ENCODE data around the gene GFRA3.
"Not testable (repeated sequence)": the region's sequence is repeated elsewhere in the genome, so short reads cannot be mapped to it uniquely, and the experiment has no call there.

GFRA3 gene

GRCh38 chr5:138274189-138274853, at the start of gene GFRA3:
TSS of gene GFRA3 (minus strand) at chr5:138274621. CDS start at chr5:138274424, 197 bp downstream.
- peak; percentile 15 for DNase-seq (ENCODE audit: low read depth, low spot score)

DNA sequence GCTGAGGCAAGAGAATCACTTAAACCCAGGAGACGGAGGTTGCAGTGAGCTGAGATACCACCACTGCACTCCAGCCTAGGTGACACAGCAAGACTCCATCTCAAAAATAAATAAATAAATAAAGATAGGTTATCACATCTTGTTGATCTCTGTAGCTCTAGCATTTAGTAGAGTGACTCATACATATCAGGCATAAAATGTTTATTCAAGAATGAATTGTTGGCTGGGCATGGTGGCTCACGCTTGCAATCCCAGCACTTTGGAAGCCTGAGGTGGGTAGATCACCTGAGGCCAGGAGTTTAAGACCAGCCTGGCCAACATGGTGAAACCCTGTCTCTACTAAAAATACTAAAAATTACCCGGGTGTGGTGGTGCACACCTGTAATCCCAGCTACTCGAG, 43.8 kb upstream of the GFRA3 start:
- not testable (repeated sequence) for DNase-seq (ENCODE audit: low read depth, low spot score)

DNA sequence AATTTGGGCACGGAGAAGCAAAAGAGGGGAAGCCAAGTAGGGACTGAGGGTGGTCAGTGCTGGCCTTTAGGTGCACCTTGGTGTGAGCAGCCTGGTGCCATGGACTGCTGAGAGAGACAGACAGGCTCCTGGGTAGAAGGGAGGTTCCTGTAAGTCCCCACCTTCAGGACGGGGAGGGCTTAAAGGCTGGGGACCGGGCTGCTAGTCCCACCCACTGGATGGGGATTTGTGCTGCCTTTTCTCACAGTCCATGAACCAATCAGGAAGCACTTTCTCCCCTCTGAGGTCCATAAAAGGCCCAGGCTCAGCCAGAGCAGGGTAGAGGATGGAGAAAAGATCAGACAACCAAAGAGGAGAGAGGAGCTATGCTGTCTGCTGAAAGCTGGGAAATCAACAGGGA, 41.9 kb upstream of the GFRA3 start:
- no peak for DNase-seq (ENCODE audit: low read depth, low spot score)

DNA sequence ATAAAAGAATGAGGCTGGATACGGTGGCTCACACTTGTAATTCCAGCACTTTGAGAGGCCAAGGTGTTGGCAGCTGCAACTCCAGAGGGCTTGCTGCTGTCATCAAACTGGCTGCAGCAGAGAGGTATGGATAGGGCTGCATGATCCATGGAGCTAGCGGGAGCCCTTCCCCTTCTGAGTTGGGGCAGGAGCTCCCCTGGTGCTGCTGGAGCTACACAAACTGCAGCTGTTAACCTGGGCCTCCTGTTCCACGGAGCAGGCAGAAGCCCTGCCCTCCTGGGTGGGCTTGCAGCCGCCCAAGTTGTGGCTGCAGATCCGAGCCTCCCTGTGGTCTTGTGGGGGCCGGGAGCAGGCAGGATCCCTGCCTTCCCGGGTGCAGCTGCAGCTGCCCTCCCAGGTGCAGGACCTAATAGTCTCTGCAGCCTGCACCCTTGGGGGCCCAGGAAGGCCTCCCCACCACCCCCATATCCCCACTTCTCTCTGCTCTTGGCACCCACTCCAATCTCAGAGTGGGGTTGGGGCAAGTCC, 41.4 kb upstream of the GFRA3 start:
- DNase-seq (ENCODE audit: low read depth, low spot score): no peak

DNA sequence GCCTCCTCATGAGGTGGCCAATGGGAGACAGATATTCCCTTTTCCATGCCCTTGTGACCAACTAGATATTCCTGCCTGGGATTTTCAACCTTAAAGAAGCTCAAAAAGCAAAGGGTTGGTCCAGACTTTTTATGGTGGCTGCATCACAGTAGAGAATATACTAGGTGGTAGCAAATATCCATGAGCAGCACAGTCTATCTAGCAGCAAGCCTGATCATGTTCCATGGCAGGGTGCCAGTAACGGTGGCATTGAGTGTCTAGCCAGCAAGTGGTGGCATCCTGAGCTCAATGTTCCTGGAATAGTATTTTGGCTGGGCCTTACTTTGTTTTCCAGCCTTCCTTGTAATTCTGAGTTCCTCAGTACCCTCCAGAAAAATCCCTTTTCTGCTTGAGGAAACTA, 31.4 kb upstream of the GFRA3 start:
- DNase-seq (ENCODE audit: low read depth, low spot score): no peak

GRCh38 chr5:138303372-138303771, 29.0 kb upstream of the GFRA3 start:
- DNase-seq (ENCODE audit: low read depth, low spot score): peak; percentile 4

DNA sequence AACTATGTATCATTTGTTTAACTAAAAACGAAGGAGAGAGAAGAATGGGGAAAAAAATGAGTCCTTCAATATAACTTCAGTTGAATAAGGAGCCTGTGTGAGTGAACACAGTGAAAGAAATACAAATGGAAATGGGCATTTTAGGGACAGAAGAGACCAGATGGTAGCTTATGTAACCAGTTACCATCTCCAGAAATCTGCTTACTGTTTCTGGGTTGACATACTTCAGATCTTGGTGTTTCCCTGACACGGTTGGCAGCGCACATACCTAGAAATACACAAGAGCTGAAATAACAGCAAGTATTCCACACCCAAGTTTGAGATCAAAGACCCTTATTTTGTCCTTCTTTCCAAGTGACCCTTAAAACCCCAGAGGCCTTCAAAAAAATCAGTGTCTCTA, 14.9 kb upstream of the GFRA3 start:
- no peak for DNase-seq (ENCODE audit: low read depth, low spot score)

- DNase-seq (ENCODE audit: low read depth, low spot score): no peak
These were observed 12.8 kb upstream of the GFRA3 start for GRCh38 chr5:138287246-138287645.

DNA sequence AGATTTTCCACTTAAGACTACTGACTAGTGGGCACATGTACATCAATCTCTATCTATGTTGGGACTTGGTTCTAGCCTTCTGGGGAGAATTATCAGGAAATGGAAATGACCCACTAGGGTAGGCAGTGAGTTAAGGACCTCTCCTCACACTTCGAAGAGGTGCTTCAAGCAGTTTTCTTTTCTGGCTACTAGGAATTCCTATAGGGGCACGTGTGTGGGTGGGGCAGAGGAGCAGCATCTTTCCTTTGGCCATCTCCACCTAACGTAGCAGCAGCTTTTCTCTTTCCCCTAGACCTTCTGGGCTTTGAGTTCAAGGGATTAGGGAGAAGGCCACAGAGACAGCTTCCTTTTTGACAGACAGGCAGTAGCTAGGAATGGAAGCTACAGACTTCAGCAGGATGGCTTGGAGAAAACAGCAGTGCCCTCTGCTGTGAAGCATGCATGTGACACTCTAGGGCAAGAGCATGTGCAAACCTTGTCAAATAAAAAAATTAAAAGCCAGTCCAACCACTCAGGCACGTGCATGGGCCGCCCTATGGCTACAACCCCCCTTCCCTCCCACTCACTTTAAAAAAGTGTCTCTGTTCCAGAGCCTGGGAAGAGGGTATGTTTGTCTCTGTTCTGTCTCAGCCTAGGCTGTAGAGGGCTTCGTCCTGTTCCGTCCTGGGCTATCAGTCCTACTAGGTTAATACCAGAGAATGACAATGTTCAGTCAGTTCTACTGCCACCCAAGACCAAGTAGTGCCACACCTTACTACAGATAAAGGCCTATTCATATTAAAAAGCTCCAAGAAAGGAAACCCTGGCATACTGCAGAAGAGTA, 8.7 kb upstream of the GFRA3 start:
- DNase-seq (ENCODE audit: low read depth, low spot score): peak; percentile 73

GRCh38 chr5:138280915-138281314, 6.5 kb upstream of the GFRA3 start:
- no peak for DNase-seq (ENCODE audit: low read depth, low spot score)

GRCh38 chr5:138276402-138277054, 2.1 kb upstream of the GFRA3 start:
- no peak for DNase-seq (ENCODE audit: low read depth, low spot score)

DNA sequence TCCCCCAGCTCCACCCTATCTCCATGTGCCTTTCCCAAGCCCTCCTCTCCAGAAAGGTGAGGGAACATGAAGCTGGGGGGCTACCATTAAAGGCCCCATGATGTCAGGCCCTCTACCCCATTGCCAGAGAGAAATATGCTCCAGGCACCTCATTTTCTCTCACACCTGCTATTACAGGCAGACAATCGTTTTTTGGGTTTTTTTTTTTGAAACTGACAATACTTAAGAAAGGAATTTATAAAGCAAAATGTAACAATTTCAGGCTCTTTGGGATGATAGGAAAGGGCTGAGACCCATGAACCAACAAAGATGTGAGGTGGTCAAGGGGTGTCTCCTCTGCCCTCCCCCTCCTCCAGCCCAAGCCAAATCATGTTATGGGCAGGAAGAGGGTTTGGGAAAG, 1.5 kb upstream of the GFRA3 start:
- DNase-seq (ENCODE audit: low read depth, low spot score): no peak

DNA sequence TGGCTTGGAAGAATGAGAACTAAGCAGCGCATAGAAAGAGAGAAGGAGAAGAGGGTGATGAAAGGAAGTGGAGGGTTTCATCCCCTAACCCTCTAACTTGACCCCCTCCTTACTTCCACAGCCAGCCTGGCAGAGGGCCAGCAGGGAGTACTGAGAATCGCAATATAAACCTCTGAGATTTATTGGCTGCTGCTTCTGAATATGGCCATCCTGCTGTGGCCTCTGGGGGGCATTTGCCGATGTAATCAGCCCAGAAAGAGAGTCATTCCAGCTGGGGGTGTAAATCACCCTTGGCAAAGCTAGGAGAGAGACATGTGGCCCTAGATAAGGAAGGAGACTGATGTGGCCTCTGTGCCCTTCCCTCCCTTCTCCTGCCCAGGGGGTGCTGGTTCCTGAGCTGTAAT, 960 bp upstream of the GFRA3 start:
- DNase-seq (ENCODE audit: low read depth, low spot score): no peak

GRCh38 chr5:138273834-138274188, 610 bp downstream of the GFRA3 start:
- no peak for DNase-seq (ENCODE audit: low read depth, low spot score)

DNA sequence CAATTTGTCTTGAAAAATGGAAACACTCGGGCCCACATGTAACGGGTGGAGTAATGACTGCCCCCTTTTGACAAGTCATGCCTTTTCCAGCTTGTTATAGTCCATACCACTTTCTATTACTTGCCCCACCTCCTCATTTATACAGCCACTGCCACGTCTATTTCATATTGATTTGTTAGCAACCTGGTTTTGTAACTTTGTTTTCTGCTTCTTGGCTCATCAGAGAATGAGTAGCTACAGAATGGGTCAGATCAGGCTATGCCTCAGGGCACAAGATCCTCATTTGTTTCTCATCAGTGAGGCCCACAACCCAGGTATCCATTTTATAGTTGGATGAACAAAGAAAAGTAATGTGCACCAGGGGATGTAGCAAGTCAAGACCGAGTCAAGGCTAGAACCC, 1.7 kb downstream of the GFRA3 start:
- DNase-seq (ENCODE audit: low read depth, low spot score): no peak

- no peak for DNase-seq (ENCODE audit: low read depth, low spot score)
These were observed 3.1 kb downstream of the GFRA3 start for GRCh38 chr5:138271281-138271680.

DNA sequence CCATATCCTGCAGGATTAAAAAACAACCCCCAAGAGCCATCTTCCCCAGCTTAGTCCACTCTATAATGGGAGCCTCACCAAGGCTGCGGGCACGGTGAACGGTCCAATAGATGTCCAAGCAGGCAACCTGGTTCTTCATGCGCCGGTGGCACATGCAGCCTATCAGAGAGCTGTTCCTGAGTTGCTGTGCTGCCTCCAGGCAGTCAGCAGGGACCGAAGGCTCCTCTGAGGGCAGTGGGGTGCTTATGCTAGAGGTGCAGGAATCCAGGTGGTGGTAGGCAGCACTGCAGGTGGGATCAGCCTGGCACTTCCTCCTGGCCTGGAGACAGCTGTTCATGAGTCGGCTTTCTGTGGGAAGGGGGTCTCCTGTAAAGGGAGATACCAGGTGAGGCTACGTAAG, 10.2 kb downstream of the GFRA3 start:
- no peak for DNase-seq (ENCODE audit: low read depth, low spot score)

DNA sequence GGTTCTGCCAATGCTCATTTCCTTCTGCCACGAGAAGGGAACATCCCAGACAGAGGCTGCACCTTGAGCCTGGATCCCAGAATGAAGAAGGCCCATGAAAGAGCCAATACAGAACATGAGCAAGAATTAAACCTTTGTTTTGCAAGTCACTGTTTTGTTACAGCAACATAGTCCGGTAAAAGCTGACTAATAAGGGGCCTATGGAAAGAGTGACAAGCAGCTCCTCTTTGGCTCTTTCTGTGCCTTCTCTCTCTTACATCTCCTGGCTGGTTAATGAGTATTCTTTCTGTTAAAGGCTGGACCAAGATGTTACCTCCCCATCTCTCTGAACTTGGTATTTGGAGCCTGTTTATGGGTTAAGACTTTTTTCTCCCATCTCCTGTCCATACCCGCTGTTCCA, 10.8 kb downstream of the GFRA3 start:
- no peak for DNase-seq (ENCODE audit: low read depth, low spot score)

- DNase-seq (ENCODE audit: low read depth, low spot score): no peak
These were observed 15.6 kb downstream of the GFRA3 start for GRCh38 chr5:138258704-138259292.

DNA sequence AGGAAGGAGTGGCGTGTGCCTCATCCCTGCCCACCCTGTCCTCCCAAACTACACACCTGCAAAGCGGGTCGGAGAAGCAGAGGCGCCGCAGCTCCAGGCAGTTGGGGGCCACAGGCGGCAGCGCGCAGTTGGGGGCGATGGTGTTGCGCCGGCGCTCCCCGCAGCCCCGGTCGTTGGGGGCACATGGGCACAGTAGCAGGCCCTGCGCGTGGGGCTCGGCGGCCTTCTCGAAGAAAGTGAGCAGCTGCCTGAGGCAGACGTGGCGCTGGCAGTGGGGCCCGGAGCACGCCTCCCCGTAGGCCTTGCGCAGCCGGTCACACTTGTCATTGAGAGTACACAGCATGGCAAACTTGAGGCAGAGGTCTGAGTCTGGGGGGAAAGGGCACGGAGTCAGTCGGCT, 16.8 kb downstream of the GFRA3 start:
- no peak for DNase-seq (ENCODE audit: low read depth, low spot score)

- no peak for DNase-seq (ENCODE audit: low read depth, low spot score)
These were observed 21.5 kb downstream of the GFRA3 start for GRCh38 chr5:138252944-138253343.

DNA sequence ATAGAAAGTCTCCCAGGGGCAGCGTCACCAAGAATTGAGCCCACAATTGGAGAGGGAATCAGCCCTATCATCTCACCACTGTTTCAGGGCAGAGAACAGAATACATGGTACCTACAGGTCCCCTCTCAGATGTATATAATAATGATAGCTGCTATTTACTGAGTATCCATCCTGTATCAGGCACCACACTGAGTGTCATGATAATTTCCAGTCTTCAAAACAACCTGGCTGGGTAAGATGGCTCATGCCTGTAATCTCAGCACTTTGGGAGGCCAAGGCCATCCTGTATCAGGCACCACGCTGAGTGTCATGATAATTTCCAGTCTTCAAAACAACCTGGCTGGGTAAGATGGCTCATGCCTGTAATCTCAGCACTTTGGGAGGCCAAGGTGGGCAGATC, 26.6 kb downstream of the GFRA3 start:
- not testable (repeated sequence) for DNase-seq (ENCODE audit: low read depth, low spot score)

All from ELF-1 (cell line).